GM12872 (cell line): ENCODE measurements around the gene MFNG.

Experiments used
- TF ChIP-seq, protein P1 (sequence below): IDR thresholded peaks from 3 replicates; pipeline ENCODE4 v1.5.1; 2011; ENCODE audit warnings: low read depth, mild to moderate bottlenecking, low read length, moderate library complexity; ENCODE audit not compliant: insufficient read depth

The MFNG gene

DNA sequence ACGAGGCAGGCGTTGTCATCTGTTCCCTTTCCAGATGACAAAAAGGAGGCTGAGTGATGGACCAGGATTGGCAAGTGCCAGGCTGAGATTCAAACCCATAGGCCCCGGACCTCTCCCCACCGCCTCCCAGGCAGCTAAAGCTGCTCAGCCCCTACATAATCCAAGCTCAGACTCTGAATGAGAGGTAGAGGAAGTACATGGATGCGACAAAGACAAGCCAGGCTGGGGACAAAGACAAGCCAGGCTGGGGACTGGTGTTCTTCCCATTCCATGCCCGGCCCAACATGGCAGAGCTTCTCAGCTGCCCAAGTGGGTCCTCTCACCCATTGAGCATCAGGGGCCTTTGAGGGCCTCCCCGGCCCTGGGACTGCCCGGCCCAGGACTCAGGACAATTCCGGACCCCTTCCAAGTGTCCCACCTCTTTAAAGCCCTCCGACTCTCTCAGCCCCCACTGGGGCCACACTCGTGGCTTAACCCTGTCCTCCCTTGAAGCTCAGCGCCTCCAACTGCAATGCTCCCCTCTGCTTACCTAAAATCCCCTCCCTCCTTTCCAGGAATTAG is 4.8 kb downstream of the MFNG start:
- TF ChIP-seq, protein P1, sequence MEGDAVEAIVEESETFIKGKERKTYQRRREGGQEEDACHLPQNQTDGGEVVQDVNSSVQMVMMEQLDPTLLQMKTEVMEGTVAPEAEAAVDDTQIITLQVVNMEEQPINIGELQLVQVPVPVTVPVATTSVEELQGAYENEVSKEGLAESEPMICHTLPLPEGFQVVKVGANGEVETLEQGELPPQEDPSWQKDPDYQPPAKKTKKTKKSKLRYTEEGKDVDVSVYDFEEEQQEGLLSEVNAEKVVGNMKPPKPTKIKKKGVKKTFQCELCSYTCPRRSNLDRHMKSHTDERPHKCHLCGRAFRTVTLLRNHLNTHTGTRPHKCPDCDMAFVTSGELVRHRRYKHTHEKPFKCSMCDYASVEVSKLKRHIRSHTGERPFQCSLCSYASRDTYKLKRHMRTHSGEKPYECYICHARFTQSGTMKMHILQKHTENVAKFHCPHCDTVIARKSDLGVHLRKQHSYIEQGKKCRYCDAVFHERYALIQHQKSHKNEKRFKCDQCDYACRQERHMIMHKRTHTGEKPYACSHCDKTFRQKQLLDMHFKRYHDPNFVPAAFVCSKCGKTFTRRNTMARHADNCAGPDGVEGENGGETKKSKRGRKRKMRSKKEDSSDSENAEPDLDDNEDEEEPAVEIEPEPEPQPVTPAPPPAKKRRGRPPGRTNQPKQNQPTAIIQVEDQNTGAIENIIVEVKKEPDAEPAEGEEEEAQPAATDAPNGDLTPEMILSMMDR, result no peak

DNA sequence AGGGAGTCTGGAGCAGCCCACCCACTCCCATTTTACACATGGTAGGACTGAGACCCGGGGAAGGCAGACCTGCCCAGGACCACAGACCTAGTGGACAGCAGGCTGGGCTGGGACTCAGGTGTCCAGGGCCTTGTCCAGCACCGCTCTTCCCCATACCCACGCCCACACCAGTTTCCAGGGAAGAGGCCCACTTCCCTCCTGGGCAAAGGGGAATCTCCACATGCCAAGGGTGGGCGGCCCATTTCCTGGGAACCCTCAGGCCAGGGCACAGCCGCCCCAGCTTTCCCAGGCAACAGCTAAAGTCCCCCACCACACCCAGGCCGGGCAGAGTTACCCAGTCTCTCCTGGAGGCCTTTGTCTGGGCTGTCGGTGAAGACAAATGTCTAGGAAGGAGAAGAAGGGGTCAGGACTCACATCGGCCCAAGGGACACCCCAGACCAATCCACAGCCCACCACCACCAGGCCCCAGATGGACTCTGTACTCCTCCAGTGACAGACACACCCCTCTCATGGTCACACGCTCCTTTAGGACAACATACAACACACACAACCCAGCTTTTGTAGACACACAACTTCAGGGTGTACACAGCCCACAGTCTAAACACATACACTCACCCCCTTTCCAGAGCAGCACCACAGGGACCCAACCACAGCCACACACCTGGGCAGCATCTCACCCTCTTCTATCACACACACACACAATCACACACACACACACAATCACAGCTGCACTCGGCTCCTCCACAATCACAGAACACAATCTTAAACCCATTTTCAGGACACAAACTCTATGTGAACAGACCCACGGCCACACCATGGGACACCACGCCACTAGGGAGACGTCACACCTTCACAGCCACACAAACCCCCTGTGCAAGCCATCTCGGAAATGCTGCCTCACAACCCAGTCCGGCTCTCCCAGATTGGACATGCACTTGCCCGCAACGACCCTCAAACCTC is 5.5 kb downstream of the MFNG start:
- TF ChIP-seq, protein P1, result no peak

DNA sequence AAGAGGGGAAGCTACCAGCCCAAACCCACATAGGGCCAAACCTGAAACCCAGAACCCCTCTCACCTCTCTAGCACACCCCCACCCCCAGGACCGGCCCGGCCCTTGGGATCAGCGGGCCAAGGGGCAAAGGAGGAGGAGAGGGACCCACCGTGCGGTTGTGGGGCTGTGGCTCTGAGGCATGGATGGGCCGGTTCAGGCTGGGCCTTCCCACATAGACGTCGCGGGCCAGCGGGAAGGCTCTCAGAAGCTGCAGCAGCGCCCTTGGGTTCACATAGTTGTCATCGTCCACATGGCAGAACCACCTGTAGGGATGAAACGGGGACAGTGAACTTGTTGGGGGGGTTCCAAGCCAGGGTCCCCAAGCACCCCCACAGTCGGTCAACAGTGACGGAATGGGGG is 7.0 kb downstream of the MFNG start:
- TF ChIP-seq, protein P1, result no peak

DNA sequence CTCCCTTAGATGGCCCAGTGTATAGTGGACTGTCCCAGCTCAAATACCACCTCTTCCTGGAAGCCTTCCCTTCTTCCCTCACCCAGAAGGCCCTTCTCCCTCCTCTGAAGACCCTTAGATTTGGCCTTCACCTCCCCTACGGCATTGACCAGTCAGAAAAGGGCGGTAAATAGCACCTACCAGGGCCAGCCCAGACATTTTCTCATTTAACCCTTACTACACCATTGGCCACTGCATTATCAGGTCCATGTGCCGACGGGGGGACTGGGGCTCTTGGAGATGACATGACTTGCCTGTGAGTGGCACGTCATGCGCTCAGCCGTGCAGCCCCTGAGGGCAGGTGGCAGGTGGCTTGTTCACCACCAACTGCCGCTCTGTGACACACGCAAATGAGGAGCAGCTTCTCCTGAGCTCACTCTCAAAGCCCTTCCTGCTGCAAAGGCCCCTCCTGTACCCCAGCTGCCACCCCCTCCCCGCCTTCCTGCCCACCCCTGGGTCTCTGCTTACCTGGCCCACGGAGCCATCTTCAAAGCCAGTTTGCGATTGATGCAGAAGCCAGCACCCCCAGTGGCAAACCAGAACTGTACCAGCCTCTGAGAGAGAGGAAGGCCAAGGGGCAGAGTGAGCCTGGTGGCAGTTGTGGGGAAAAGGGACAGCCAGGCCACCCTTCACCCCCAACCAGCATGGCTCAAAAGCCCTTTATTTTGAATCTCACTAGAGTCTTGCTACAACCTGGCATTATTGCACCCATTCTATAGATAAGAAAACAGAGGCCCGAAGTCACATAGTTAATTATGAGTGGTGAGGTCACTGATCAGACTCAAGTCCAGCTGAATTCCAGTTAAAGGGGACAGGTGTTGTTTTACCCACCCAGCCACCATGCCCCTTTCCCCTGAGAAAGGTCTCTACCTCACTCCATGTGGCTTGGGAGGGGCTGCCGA is 9.5 kb downstream of the MFNG start:
- TF ChIP-seq, protein P1, result no peak

DNA sequence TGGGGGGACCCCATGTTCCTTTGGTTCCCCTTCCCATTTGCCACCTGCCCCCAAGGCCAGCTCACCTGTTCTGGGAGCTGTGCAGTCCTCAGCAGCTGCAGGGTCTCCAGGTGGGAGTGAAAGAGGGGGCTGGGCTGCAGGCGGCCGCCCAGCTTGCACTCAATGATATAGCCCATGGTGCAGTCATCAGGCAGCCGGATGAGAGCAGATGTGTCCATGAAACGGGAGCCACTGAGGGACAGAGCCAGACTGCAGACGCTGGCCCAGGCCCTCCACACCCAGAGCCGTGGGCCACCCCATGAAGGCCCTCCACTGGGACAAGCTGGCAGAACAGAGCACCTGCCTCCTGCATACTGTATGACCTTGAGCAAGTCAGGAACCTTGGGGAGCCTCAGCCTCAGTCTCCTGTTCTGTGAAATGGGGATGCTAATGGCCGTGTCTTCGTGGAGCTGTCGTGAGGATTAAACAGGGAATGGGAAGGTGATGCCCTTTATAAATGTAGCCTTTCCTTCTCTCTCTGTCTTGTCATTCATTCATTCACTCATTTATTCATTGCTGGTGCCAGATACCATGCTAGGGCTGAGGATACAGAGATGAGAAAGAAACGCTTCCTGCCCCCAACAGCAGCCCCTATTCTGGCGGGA is 11.6 kb downstream of the MFNG start:
- TF ChIP-seq, protein P1, result no peak

DNA sequence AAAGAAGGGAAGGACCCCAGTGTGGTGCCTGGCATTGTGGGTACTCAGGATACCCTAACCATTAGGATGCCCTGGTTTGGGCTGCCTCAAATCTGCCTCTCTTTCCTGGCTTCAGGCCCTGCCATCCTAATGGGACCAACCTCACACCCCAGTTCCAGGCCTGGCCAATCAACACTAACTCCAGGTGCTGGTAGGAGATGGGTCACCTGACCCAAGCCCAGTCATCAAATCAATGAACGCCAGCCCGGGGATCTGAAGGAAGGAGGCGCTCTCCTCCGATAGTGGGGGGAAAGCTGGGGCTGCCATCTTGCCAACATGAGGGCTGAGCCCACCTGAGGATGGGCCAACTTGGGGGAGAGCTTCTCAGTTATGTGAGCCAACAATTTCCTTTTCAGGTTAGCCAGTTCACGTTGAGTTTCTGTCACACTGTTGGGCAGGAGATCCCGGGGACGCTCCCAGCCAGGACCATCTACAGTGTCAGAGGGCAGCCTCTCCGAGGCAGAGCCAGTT is 12.7 kb downstream of the MFNG start:
- TF ChIP-seq, protein P1, result no peak
